SH-SY5Y (cell line): ENCODE data around the gene KIF13A.

Experiments used
- GATA2 ChIP-seq: IDR thresholded peaks from 2 replicates; pipeline ENCODE4 v1.6.1; 2011; ENCODE audit warnings: mild to moderate bottlenecking, low read depth, low read length
- GATA3 ChIP-seq: IDR thresholded peaks from 2 replicates; pipeline ENCODE4 v1.6.1; 2011; ENCODE audit warnings: low read depth, mild to moderate bottlenecking, low read length, moderate library complexity

GRCh38 chr6:17897681-17898080 lies 89.8 kb downstream of the KIF13A start:
- no peak for TF ChIP-seq GATA3
- no peak for TF ChIP-seq GATA2
